HepG2 (cell line): Measurements from ENCODE around the gene RBM12. TPM values are rescaled to one million over a fixed set of nuclear protein-coding genes. Genes with fewer than 3 reads are reported as not detected.
A peak's percentile ranks its signal among the peaks of the same experiment; 100 is the strongest.

Experiments used
- ATAC-seq: fragments of 200-7000 bp; cut with Tn5 transposase; 3 replicates; pipeline ENCODE4 v1.9.1; 2020; ENCODE audit warnings: mild to moderate bottlenecking, moderate library complexity
- BruUV-seq: library from RNA; stranded (reverse); fragments of 400-500 nt; replicated peaks from 2 replicates; lab custom pipeline; 2021; lab: Mats Ljungman, UMichigan
- CTCF ChIA-PET: fragments of 300-600 bp; formaldehyde crosslinking; extraction: SDS; loops from one replicate; lab custom pipeline; 2021; ENCODE audit warnings: low total read pairs, inconsistent platforms, low intra/inter-chr PET ratio; lab: Yijun Ruan, JAX
- POLR2A ChIA-PET: fragments of 350-600 bp; sonication (Branson Sonifier 250); formaldehyde crosslinking; loops from one replicate; lab custom pipeline; 2020; ENCODE audit warnings: antibody characterized with exemption, inconsistent platforms; lab: Yijun Ruan, JAX
- DNase-seq: peaks from one replicate; pipeline ENCODE4 v3.0.0-alpha.2; 2015; ENCODE audit warnings: low spot score
- FAIRE-seq: peaks from 3 replicates; lab custom pipeline; 2011; peaks lifted over from hg19 to GRCh38; lab: Jason Lieb, UNC
- H2AFZ ChIP-seq: one replicate; pipeline ENCODE4 v1.6.1; 2011; ENCODE audit warnings: low read length, inconsistent platforms
- H3K27ac ChIP-seq: fragments of 300-600 bp; 3 replicates; pipeline ENCODE4 v1.8.0; 2011; ENCODE audit warnings: mixed run types, mild to moderate bottlenecking, mixed read lengths, low read length, inconsistent platforms; ENCODE audit not compliant: insufficient read depth; ENCODE audit errors: extremely low read length
- H3K27me3 ChIP-seq, 2 experiments: fragments of 200-600 bp in 1 of 2; 2 replicates in 1 of 2; 3 replicates in 1 of 2; pipeline versions ENCODE4 v1.6.0 to v1.8.0; 2011; ENCODE audit warnings: low read length in 2 of 2, mild to moderate bottlenecking in 2 of 2, moderate library complexity in 2 of 2, inconsistent platforms in 1 of 2; ENCODE audit not compliant: insufficient read depth in 2 of 2, control insufficient read depth in 1 of 2
- H3K36me3 ChIP-seq, 2 experiments: fragments of 200-600 bp in 1 of 2; replicated peaks in 1 of 2; 2 replicates in 1 of 2; 3 replicates in 1 of 2; pipeline versions ENCODE4 v1.5.1 to v1.8.0; 2011; ENCODE audit warnings: low read length in 2 of 2, inconsistent platforms in 1 of 2; ENCODE audit not compliant: insufficient read depth in 2 of 2, control insufficient read depth in 1 of 2
- H3K4me1 ChIP-seq: 2 replicates; pipeline ENCODE4 v1.5.1; 2012; ENCODE audit warnings: low read length, inconsistent platforms; ENCODE audit not compliant: insufficient read depth
- H3K4me2 ChIP-seq: 2 replicates; pipeline ENCODE4 v1.6.0; 2011; ENCODE audit warnings: low read depth, low read length, inconsistent platforms
- H3K4me3 ChIP-seq, 3 experiments: fragments of 200-600 bp in 1 of 3; sonication (generic), shearing (Covaris generic) in 1 of 3; replicated peaks in 1 of 3; 2 replicates each; pipeline ENCODE4 v1.5.1; 2011 to 2016; ENCODE audit warnings: low read length in 3 of 3, inconsistent platforms in 2 of 3, low read depth in 2 of 3, mild to moderate bottlenecking in 2 of 3, control low read depth in 1 of 3, mixed read lengths in 1 of 3; ENCODE audit not compliant: insufficient read depth in 1 of 3
- H3K79me2 ChIP-seq: one replicate; pipeline ENCODE4 v1.6.1; 2011; ENCODE audit warnings: low read length, inconsistent platforms; ENCODE audit not compliant: insufficient read depth
- H3K9ac ChIP-seq: 2 replicates; pipeline ENCODE4 v1.6.0; 2011; ENCODE audit warnings: mild to moderate bottlenecking, low read depth, low read length, inconsistent platforms; ENCODE audit not compliant: insufficient read depth
- H3K9me3 ChIP-seq: 2 replicates; pipeline ENCODE4 v1.5.1; 2012; ENCODE audit warnings: mild to moderate bottlenecking, low read length
- H4K20me1 ChIP-seq: 2 replicates; pipeline ENCODE4 v1.6.0; 2011; ENCODE audit warnings: inconsistent platforms, mild to moderate bottlenecking, low read length, moderate library complexity; ENCODE audit not compliant: insufficient read depth
- ASH2L ChIP-seq: fragments of 300-600, 200-600 bp; sonication (generic); IDR thresholded peaks from 2 replicates; pipeline ENCODE4 v1.7.0; 2017; ENCODE audit warnings: low read depth, mild to moderate bottlenecking, moderate library complexity, mixed read lengths, low read length; ENCODE audit not compliant: insufficient read length
- BCL6 ChIP-seq: IDR thresholded peaks from 2 replicates; pipeline ENCODE4 v1.6.1; 2016; ENCODE audit warnings: missing genetic modification reagents, missing compliant biosample characterization
- NCOA1 ChIP-seq: sonication (generic); formaldehyde crosslinking; IDR thresholded peaks from 2 replicates; pipeline ENCODE4 v1.9.0; 2021; ENCODE audit warnings: missing genetic modification reagents
- PRDM4 ChIP-seq: sonication (generic); formaldehyde crosslinking; IDR thresholded peaks from 2 replicates; pipeline ENCODE4 v1.9.0; 2021; ENCODE audit warnings: missing genetic modification reagents, borderline replicate concordance
- ZNF160 ChIP-seq: sonication (generic); formaldehyde crosslinking; IDR thresholded peaks from 2 replicates; pipeline ENCODE4 v1.8.0; 2022; ENCODE audit warnings: mild to moderate bottlenecking, inconsistent platforms, missing genetic modification reagents
- WGBS: methylation state at CpG from one replicate; pipeline ENCODE4 v1.1.6; 2017; ENCODE audit warnings: low lambda C conversion rate; 5-methylcytosine and 5-hydroxymethylcytosine counted together
- in situ Hi-C: cut with HindIII; loops from 2 replicates; pipeline ENCODE4 v1.10.0; 2017; ENCODE audit warnings: low pct_unique_long_range_greater_than_20kb; ENCODE audit not compliant: extremely low pct_ligation_motif_present
- intact Hi-C: fragments of 100-400 bp; cut with micrococcal nuclease; formaldehyde crosslinking; loops from one replicate; pipeline ENCODE4 v1.10.0; 2022; ENCODE audit not compliant: unreplicated experiment
- polyA plus RNA-seq, 8 experiments: library from polyadenylated mRNA; depleted of rRNA in 3 of 8; stranded (reverse) in 7 of 8; unstranded in 1 of 8; fragments of >200 nt; fragmentation: Illumina TruSeq in 4 of 8; extraction: Trizol in 4 of 8; gene quantifications; 2 replicates each; pipeline versions ENCODE4 v1.2.1 to v1.2.3, GENCODE V29; 2011 to 2016; ENCODE audit warnings: low read depth in 4 of 8, missing spikeins in 1 of 8, mixed read lengths in 1 of 8; ENCODE audit not compliant: insufficient read depth in 1 of 8
- total RNA-seq, 5 experiments: library from RNA; depleted of rRNA; stranded (reverse); fragments of >200 nt; fragmentation: Illumina TruSeq; extraction: Trizol; gene quantifications; 2 replicates each; pipeline ENCODE4 v1.2.3, GENCODE V29; 2016; ENCODE audit warnings: low read depth in 1 of 5
- TF ChIP-seq, protein P1 (sequence below): sonication (generic); formaldehyde crosslinking; IDR thresholded peaks from 2 replicates; pipeline ENCODE4 v1.4.0; 2020; ENCODE audit warnings: missing genetic modification reagents, borderline replicate concordance
- TF ChIP-seq, protein P2 (sequence below): sonication (generic); formaldehyde crosslinking; IDR thresholded peaks from 2 replicates; pipeline ENCODE4 v1.5.1; 2020; ENCODE audit warnings: mild to moderate bottlenecking, missing genetic modification reagents, borderline replicate concordance

Gene RBM12
- total and polyA plus RNA-seq, 2 of the 13 experiments (the other 11 are each of a cell fraction or from before 2014, with no cell fraction given): 97.9 to 104 TPM

GRCh38 chr20:35661908-35662307, 2.8 kb downstream of the RBM12 start (continued):
- TF ChIP-seq PRDM4 (CRISPR knock-in tag) (no peak), NCOA1 (CRISPR knock-in tag) (no peak)
- TF ChIP-seq, protein P1, sequence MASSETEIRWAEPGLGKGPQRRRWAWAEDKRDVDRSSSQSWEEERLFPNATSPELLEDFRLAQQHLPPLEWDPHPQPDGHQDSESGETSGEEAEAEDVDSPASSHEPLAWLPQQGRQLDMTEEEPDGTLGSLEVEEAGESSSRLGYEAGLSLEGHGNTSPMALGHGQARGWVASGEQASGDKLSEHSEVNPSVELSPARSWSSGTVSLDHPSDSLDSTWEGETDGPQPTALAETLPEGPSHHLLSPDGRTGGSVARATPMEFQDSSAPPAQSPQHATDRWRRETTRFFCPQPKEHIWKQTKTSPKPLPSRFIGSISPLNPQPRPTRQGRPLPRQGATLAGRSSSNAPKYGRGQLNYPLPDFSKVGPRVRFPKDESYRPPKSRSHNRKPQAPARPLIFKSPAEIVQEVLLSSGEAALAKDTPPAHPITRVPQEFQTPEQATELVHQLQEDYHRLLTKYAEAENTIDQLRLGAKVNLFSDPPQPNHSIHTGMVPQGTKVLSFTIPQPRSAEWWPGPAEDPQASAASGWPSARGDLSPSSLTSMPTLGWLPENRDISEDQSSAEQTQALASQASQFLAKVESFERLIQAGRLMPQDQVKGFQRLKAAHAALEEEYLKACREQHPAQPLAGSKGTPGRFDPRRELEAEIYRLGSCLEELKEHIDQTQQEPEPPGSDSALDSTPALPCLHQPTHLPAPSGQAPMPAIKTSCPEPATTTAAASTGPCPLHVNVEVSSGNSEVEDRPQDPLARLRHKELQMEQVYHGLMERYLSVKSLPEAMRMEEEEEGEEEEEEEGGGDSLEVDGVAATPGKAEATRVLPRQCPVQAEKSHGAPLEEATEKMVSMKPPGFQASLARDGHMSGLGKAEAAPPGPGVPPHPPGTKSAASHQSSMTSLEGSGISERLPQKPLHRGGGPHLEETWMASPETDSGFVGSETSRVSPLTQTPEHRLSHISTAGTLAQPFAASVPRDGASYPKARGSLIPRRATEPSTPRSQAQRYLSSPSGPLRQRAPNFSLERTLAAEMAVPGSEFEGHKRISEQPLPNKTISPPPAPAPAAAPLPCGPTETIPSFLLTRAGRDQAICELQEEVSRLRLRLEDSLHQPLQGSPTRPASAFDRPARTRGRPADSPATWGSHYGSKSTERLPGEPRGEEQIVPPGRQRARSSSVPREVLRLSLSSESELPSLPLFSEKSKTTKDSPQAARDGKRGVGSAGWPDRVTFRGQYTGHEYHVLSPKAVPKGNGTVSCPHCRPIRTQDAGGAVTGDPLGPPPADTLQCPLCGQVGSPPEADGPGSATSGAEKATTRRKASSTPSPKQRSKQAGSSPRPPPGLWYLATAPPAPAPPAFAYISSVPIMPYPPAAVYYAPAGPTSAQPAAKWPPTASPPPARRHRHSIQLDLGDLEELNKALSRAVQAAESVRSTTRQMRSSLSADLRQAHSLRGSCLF (CRISPR knock-in tag): no peak

DNA sequence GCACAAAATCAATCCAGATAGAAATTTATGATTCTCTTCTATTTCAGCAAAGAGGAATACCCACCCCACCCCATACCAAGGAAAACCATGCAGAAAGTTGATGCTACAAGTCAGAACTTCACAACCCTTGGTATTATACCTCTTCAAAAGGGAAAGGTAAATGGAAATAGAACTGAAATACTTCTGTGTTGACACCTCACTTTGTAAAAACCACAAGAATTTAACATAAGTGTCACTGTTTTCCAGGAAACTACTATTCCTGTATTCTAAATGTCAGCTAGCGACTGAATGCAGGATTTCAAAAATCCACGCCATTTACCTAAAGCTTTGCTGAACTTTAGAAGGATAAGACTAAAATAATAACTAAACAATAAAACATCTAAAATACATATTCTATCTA, 3.6 kb downstream of the RBM12 start:
- H3K9ac ChIP-seq: peak overlapping the region; percentile 99
- H3K27me3 ChIP-seq: no peaks in the 10 kb centered on the region; a peak in 1 of 5 replicates
- H3K79me2 ChIP-seq: peaks cover 86% of the 10 kb centered on the region
- FAIRE-seq (no peak), ATAC-seq (no peak), DNase-seq (no peak)
- H3K4me1 ChIP-seq: peaks cover 64% of the 10 kb centered on the region
- peaks cover 0 to 12% of the 10 kb centered on the region in 2 experiments; a peak in 4 of 5 replicates for H3K36me3 ChIP-seq
- no peak overlapping the region for H2AFZ ChIP-seq
- intact Hi-C loops: no loop called here
- POLR2A ChIA-PET: interaction anchor here (0.7 to 2.5 kb wide), 5 partner anchors 15 to 82 kb away, joined by 3 to 20 read pairs (median 3); partner anchors contain the start of gene RBM39
- H4K20me1 ChIP-seq: peaks cover 78% of the 10 kb centered on the region
- no peaks in the 10 kb centered on the region for H3K9me3 ChIP-seq
- CTCF ChIA-PET: no interaction called here
- H3K4me3 ChIP-seq: peak overlapping the region in 2 of 3 experiments; percentile 76 to 99; a peak in 3 of 6 replicates
- in situ Hi-C loops: loop anchor here (5.0 kb wide), 1 partner anchor 44 kb away; the partner anchor contains the start of gene SPAG4
- H3K27ac ChIP-seq: no peak overlapping the region
- peak overlapping the region; percentile 95 for H3K4me2 ChIP-seq
- BruUV-seq: no TSS peak
- WGBS: 75% methylated on average over 2 of the region's 2 CpGs
- TF ChIP-seq ZNF160 (CRISPR knock-in tag): no peak
- TF ChIP-seq ASH2L: peak; percentile 5
- peak; percentile 70 for TF ChIP-seq BCL6 (CRISPR knock-in tag)
- TF ChIP-seq, protein P2, sequence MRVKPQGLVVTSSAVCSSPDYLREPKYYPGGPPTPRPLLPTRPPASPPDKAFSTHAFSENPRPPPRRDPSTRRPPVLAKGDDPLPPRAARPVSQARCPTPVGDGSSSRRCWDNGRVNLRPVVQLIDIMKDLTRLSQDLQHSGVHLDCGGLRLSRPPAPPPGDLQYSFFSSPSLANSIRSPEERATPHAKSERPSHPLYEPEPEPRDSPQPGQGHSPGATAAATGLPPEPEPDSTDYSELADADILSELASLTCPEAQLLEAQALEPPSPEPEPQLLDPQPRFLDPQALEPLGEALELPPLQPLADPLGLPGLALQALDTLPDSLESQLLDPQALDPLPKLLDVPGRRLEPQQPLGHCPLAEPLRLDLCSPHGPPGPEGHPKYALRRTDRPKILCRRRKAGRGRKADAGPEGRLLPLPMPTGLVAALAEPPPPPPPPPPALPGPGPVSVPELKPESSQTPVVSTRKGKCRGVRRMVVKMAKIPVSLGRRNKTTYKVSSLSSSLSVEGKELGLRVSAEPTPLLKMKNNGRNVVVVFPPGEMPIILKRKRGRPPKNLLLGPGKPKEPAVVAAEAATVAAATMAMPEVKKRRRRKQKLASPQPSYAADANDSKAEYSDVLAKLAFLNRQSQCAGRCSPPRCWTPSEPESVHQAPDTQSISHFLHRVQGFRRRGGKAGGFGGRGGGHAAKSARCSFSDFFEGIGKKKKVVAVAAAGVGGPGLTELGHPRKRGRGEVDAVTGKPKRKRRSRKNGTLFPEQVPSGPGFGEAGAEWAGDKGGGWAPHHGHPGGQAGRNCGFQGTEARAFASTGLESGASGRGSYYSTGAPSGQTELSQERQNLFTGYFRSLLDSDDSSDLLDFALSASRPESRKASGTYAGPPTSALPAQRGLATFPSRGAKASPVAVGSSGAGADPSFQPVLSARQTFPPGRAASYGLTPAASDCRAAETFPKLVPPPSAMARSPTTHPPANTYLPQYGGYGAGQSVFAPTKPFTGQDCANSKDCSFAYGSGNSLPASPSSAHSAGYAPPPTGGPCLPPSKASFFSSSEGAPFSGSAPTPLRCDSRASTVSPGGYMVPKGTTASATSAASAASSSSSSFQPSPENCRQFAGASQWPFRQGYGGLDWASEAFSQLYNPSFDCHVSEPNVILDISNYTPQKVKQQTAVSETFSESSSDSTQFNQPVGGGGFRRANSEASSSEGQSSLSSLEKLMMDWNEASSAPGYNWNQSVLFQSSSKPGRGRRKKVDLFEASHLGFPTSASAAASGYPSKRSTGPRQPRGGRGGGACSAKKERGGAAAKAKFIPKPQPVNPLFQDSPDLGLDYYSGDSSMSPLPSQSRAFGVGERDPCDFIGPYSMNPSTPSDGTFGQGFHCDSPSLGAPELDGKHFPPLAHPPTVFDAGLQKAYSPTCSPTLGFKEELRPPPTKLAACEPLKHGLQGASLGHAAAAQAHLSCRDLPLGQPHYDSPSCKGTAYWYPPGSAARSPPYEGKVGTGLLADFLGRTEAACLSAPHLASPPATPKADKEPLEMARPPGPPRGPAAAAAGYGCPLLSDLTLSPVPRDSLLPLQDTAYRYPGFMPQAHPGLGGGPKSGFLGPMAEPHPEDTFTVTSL (CRISPR knock-in tag): no peak
